Gastroesophageal sphincter (tissue), 3 donors: ENCODE data around the gene RGS16.
A peak's percentile ranks its signal among the peaks of the same experiment; 100 is the strongest.

Experiments used
- POLR2AphosphoS5 ChIP-seq: sonication (generic); formaldehyde crosslinking; IDR thresholded peaks from one replicate; pipeline ENCODE4 v1.6.1; 2017; ENCODE audit warnings: antibody characterized with exemption
- TF ChIP-seq, protein P1 (sequence below), 4 experiments: fragments of 200-600 bp in 2 of 4; fragments of 450-650 bp in 2 of 4; sonication (generic) in 1 of 4; IDR thresholded peaks; one replicate each; pipeline ENCODE4 v1.5.1; 2017 to 2019; ENCODE audit warnings: antibody characterized with exemption in 4 of 4, mild to moderate bottlenecking in 2 of 4, moderate library complexity in 2 of 4

- TF ChIP-seq, protein P1, sequence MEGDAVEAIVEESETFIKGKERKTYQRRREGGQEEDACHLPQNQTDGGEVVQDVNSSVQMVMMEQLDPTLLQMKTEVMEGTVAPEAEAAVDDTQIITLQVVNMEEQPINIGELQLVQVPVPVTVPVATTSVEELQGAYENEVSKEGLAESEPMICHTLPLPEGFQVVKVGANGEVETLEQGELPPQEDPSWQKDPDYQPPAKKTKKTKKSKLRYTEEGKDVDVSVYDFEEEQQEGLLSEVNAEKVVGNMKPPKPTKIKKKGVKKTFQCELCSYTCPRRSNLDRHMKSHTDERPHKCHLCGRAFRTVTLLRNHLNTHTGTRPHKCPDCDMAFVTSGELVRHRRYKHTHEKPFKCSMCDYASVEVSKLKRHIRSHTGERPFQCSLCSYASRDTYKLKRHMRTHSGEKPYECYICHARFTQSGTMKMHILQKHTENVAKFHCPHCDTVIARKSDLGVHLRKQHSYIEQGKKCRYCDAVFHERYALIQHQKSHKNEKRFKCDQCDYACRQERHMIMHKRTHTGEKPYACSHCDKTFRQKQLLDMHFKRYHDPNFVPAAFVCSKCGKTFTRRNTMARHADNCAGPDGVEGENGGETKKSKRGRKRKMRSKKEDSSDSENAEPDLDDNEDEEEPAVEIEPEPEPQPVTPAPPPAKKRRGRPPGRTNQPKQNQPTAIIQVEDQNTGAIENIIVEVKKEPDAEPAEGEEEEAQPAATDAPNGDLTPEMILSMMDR (IDR thresholded peaks at IDR 0.05), result peak in 1 of 4 experiments; percentile 28
- TF ChIP-seq POLR2AphosphoS5, result no peak
Observed at GRCh38 chr1:182599339-182599738, 4.8 kb downstream of the RGS16 start.
